ENCODE results near the gene TDRD7. TPM values are rescaled to one million over a fixed set of nuclear protein-coding genes. Genes with fewer than 3 reads are reported as not detected.
A peak's percentile ranks its signal among the peaks of the same experiment; 100 is the strongest.

TDRD7 gene
- polyA plus RNA-seq, 1 of the 3 experiments (the other 2 are of a cell fraction) = 4.9 TPM

DNA sequence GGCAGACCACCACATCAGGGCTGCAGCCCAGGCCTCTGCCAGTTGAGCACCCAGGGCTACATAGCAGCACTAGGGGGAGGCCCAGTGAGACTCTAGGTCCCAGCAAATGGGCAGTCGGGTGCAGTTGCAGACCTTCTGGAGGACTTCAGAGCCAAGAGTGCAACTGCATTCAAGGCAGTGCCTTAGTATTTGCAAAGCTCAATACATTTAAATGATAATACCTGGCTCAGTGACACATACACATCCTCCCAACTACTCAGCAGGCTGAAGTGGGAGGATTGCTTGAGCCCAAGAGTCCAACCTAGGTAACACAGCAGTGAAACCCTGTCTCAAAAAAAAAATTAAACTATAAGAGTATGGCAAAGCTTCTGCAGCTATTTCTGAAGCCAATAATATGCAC is 51.0 kb downstream of the TDRD7 start (continued):
- TF ChIP-seq, protein P1, sequence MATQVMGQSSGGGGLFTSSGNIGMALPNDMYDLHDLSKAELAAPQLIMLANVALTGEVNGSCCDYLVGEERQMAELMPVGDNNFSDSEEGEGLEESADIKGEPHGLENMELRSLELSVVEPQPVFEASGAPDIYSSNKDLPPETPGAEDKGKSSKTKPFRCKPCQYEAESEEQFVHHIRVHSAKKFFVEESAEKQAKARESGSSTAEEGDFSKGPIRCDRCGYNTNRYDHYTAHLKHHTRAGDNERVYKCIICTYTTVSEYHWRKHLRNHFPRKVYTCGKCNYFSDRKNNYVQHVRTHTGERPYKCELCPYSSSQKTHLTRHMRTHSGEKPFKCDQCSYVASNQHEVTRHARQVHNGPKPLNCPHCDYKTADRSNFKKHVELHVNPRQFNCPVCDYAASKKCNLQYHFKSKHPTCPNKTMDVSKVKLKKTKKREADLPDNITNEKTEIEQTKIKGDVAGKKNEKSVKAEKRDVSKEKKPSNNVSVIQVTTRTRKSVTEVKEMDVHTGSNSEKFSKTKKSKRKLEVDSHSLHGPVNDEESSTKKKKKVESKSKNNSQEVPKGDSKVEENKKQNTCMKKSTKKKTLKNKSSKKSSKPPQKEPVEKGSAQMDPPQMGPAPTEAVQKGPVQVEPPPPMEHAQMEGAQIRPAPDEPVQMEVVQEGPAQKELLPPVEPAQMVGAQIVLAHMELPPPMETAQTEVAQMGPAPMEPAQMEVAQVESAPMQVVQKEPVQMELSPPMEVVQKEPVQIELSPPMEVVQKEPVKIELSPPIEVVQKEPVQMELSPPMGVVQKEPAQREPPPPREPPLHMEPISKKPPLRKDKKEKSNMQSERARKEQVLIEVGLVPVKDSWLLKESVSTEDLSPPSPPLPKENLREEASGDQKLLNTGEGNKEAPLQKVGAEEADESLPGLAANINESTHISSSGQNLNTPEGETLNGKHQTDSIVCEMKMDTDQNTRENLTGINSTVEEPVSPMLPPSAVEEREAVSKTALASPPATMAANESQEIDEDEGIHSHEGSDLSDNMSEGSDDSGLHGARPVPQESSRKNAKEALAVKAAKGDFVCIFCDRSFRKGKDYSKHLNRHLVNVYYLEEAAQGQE (IDR thresholded peaks at IDR 0.05; ENCODE audit: low read depth, low read length) = no peak
- TF ChIP-seq GATA2 (CRISPR knock-in tag; IDR thresholded peaks at IDR 0.05) = no peak
- TF ChIP-seq NRF1 (IDR thresholded peaks at IDR 0.05; ENCODE audit: low read depth, low read length) = no peak
- no peak for TF ChIP-seq POLR2AphosphoS5 (IDR thresholded peaks at IDR 0.05; ENCODE audit: low read depth, low read length)
- TF ChIP-seq, protein P2, sequence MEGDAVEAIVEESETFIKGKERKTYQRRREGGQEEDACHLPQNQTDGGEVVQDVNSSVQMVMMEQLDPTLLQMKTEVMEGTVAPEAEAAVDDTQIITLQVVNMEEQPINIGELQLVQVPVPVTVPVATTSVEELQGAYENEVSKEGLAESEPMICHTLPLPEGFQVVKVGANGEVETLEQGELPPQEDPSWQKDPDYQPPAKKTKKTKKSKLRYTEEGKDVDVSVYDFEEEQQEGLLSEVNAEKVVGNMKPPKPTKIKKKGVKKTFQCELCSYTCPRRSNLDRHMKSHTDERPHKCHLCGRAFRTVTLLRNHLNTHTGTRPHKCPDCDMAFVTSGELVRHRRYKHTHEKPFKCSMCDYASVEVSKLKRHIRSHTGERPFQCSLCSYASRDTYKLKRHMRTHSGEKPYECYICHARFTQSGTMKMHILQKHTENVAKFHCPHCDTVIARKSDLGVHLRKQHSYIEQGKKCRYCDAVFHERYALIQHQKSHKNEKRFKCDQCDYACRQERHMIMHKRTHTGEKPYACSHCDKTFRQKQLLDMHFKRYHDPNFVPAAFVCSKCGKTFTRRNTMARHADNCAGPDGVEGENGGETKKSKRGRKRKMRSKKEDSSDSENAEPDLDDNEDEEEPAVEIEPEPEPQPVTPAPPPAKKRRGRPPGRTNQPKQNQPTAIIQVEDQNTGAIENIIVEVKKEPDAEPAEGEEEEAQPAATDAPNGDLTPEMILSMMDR (IDR thresholded peaks at IDR 0.05) = no peak
- no peak for TF ChIP-seq RCOR1 (IDR thresholded peaks at IDR 0.05; ENCODE audit: low read length)
- no peak for TF ChIP-seq MXI1 (IDR thresholded peaks at IDR 0.05; ENCODE audit: low read depth, low read length)
- TF ChIP-seq, protein P3, sequence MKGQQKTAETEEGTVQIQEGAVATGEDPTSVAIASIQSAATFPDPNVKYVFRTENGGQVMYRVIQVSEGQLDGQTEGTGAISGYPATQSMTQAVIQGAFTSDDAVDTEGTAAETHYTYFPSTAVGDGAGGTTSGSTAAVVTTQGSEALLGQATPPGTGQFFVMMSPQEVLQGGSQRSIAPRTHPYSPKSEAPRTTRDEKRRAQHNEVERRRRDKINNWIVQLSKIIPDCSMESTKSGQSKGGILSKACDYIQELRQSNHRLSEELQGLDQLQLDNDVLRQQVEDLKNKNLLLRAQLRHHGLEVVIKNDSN (IDR thresholded peaks at IDR 0.05; ENCODE audit: borderline replicate concordance, low read depth) = no peak
- no peak for TF ChIP-seq FOXJ3 (CRISPR knock-in tag; IDR thresholded peaks at IDR 0.05)

DNA sequence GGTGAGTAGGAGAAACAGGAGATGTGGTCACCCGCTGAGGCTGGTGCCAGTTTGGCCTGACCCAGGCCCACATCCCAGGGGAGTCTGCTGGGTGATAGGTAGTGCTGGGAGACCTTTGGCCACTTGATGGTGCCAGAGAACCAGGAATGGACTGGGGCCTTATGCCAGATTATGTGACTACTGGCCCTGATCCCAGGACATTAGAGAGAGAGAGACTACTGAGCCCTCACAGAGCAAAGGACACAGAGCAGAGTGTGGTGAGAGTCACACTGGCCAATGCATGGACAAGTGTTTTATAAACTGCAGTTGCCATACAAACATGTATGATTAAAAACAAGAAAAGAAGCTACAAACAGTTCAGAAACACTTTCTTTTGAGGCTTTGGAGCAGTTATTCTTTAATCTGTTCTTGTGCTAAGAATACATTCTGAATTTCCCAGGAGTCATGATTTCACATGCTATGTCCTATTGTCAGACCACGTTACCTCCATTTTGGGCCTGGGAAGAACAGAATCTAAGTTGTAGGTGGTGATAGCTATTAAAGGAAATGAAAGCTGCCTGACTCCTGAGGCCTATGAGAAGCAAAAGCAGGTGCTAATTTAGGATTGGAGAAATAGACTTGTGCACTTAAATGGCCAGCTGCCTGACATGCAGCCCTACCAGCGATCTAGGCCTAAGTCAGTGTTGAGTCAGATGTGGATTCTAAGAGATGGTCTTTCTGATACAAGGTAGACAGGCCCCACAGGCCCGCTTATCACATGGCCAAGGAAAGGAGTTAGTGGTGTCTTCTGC is 57.0 kb downstream of the TDRD7 start:
- ChIA-PET CTCF (interaction anchor here (0.6 to 10.1 kb wide), 58 partner anchors 9 to 795 kb away, joined by 3 to 677 read pairs (median 5); partner anchors contain the start of genes NCBP1, TDRD7, TMOD1 and TRMO), POLR2A (interaction anchor here (1.0 to 1.5 kb wide), 2 partner anchors 130 to 147 kb away, joined by 4 to 5 read pairs; no protein-coding TSS in a partner anchor)
- Histone ChIP-seq H3K79me2 (ENCODE audit: insufficient read depth) (no peaks in the 10 kb centered on the region), H3K4me1 (ENCODE audit: control insufficient read depth in 1 of 2, insufficient read depth in 2 of 2, low read depth in 1 of 2, low read length in 1 of 2) (peaks cover 0 to 2% of the 10 kb centered on the region in 2 experiments; a peak in 2 of 4 replicates), H3K4me2 (no peak overlapping the region), H3K4me3 (ENCODE audit: low read depth in 2 of 2, low read length in 1 of 2) (no peak overlapping the region), H3K27ac (ENCODE audit: low read depth in 2 of 2, low read length in 1 of 2) (peak overlapping the region in 1 of 2 experiments; percentile 32; a peak in 1 of 4 replicates), H3K27me3 (ENCODE audit: insufficient read depth) (no peaks in the 10 kb centered on the region), H3K9me3 (no peaks in the 10 kb centered on the region), H3K9me2 (no peaks in the 10 kb centered on the region), H4K20me1 (ENCODE audit: insufficient read depth) (no peaks in the 10 kb centered on the region), H3F3A (replicated peaks; ENCODE audit: insufficient read depth) (no peaks in the 10 kb centered on the region), H3K9ac (no peak overlapping the region), H3K36me3 (replicated peaks in 1 of 2; ENCODE audit: control insufficient read depth in 1 of 2, insufficient read depth in 2 of 2, low read length in 1 of 2) (peaks cover 0 to 4% of the 10 kb centered on the region in 2 experiments), H2AFZ (ENCODE audit: low read depth) (no peak overlapping the region)
- WGBS (ENCODE audit: low lambda C conversion rate) = 82% methylated on average over 4 of the region's 4 CpGs
- peak; percentile 42 for TF ChIP-seq CHD2 (IDR thresholded peaks at IDR 0.05; ENCODE audit: low read length, partially characterized antibody)
- no peak for TF ChIP-seq TCF12 (IDR thresholded peaks at IDR 0.05)
- no peak for TF ChIP-seq EZH2phosphoT487 (IDR thresholded peaks at IDR 0.05; ENCODE audit: borderline replicate concordance, low read depth)
- TF ChIP-seq NRF1 (IDR thresholded peaks at IDR 0.05; ENCODE audit: low read depth, low read length) = peak; percentile 5; the same call in 1 of the 2 replicates
- peak; percentile 59 for TF ChIP-seq NFIC (IDR thresholded peaks at IDR 0.05; ENCODE audit: borderline replicate concordance)
- TF ChIP-seq RCOR1 (IDR thresholded peaks at IDR 0.05; ENCODE audit: low read length) = peak; percentile 25; the same call in 1 of the 2 replicates
- TF ChIP-seq SMC3 (IDR thresholded peaks at IDR 0.05; ENCODE audit: low read depth, low read length) = peak; percentile 92
- TF ChIP-seq, protein P4, sequence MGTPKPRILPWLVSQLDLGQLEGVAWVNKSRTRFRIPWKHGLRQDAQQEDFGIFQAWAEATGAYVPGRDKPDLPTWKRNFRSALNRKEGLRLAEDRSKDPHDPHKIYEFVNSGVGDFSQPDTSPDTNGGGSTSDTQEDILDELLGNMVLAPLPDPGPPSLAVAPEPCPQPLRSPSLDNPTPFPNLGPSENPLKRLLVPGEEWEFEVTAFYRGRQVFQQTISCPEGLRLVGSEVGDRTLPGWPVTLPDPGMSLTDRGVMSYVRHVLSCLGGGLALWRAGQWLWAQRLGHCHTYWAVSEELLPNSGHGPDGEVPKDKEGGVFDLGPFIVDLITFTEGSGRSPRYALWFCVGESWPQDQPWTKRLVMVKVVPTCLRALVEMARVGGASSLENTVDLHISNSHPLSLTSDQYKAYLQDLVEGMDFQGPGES (IDR thresholded peaks at IDR 0.05; ENCODE audit: low read depth, low read length) = no peak
- peak; percentile 99 for TF ChIP-seq RAD21 (IDR thresholded peaks at IDR 0.05; ENCODE audit: low read length)
- peak; percentile 34 for TF ChIP-seq GATA2 (CRISPR knock-in tag; IDR thresholded peaks at IDR 0.05)
- TF ChIP-seq, protein P2 (IDR thresholded peaks at IDR 0.05) = peak; percentile 79
- TF ChIP-seq MXI1 (IDR thresholded peaks at IDR 0.05; ENCODE audit: low read depth, low read length) = 0 out of 2 replicates have a peak, but pooled peaks have one; percentile 33
- DNase-seq = peak; percentile 75

All from SK-N-SH (cell line).